ENCODE measurements around the gene RAD51B.

- no peak for TF ChIP-seq CTCF (conservative IDR thresholded peaks at IDR 0.05 in 1 of 2, IDR thresholded peaks at IDR 0.05 in 1 of 2; ENCODE audit: low read depth in 1 of 2, low read length in 2 of 2)
- no peak for TF ChIP-seq EZH2 (IDR thresholded peaks at IDR 0.05; ENCODE audit: low read length, missing control alignments)
Measured at GRCh38 chr14:68541178-68541896, 721.8 kb downstream of the RAD51B start.
